D341Med (cell line): ENCODE measurements around the gene OR6C65.
"Not testable (repeated sequence)": the region's sequence is repeated elsewhere in the genome, so short reads cannot be mapped to it uniquely, and the experiment has no call there.

Experiments
- DNase-seq: peaks from one replicate; pipeline ENCODE4 v3.0.0; 2012; ENCODE audit warnings: low spot score

The OR6C65 gene

GRCh38 chr12:55400229-55400628 is at the start of gene OR6C65:
OR6C65 (plus strand) TSS chr12:55400529; CDS start chr12:55400529, 0 bp downstream.
- DNase-seq: no peak

GRCh38 chr12:55355338-55355737 is 45.0 kb upstream of the OR6C65 start:
- DNase-seq: not testable (repeated sequence)

GRCh38 chr12:55362675-55363074 is 37.7 kb upstream of the OR6C65 start, which contains the start of gene OR6C75:
OR6C75 (plus strand) TSS chr12:55362975; CDS start chr12:55365111, 2,136 bp downstream.
- DNase-seq: no peak

- no peak for DNase-seq
Observed at GRCh38 chr12:55365086-55365485, 35.2 kb upstream of the OR6C65 start.

GRCh38 chr12:55372521-55372920 is 27.8 kb upstream of the OR6C65 start:
- no peak for DNase-seq

- no peak for DNase-seq
Observed at GRCh38 chr12:55385891-55386290, 14.4 kb upstream of the OR6C65 start.

GRCh38 chr12:55392032-55392795 is 8.1 kb upstream of the OR6C65 start:
- peak; percentile 17 for DNase-seq

GRCh38 chr12:55396326-55396725 is 4.0 kb upstream of the OR6C65 start:
- no peak for DNase-seq

- no peak for DNase-seq
Observed at GRCh38 chr12:55407866-55408265, 7.5 kb downstream of the OR6C65 start.

- not testable (repeated sequence) for DNase-seq
Observed at GRCh38 chr12:55409133-55409532, 8.8 kb downstream of the OR6C65 start.

- DNase-seq: not testable (repeated sequence)
Observed at GRCh38 chr12:55412138-55412537, 11.8 kb downstream of the OR6C65 start.

GRCh38 chr12:55413498-55414388 is 13.4 kb downstream of the OR6C65 start:
- not testable (repeated sequence) for DNase-seq

- not testable (repeated sequence) for DNase-seq
Observed at GRCh38 chr12:55414396-55414823, 14.1 kb downstream of the OR6C65 start.

- DNase-seq: not testable (repeated sequence)
Observed at GRCh38 chr12:55414889-55415288, 14.6 kb downstream of the OR6C65 start.

- DNase-seq: no peak
Observed at GRCh38 chr12:55416961-55417360, 16.6 kb downstream of the OR6C65 start.

- DNase-seq: no peak
Observed at GRCh38 chr12:55420307-55420962, 20.1 kb downstream of the OR6C65 start.

- DNase-seq: no peak
Observed at GRCh38 chr12:55425954-55426353, 25.6 kb downstream of the OR6C65 start, which contains the start of gene OR6C76. OR6C76 (plus strand) TSS chr12:55426254; CDS start chr12:55426254, 0 bp downstream.

- DNase-seq: no peak
Observed at GRCh38 chr12:55428331-55429243, 28.3 kb downstream of the OR6C65 start.

- not testable (repeated sequence) for DNase-seq
Observed at GRCh38 chr12:55441233-55441632, 40.9 kb downstream of the OR6C65 start.

GRCh38 chr12:55443776-55444175 is 43.4 kb downstream of the OR6C65 start, which contains the start of gene OR6C2:
OR6C2 (plus strand) TSS chr12:55444076; CDS start chr12:55452214, 8,138 bp downstream.
- no peak for DNase-seq

- no peak for DNase-seq
Observed at GRCh38 chr12:55445357-55445756, 45.0 kb downstream of the OR6C65 start.
